ENCODE data around the gene CCDC174. TPM values are rescaled to one million over a fixed set of nuclear protein-coding genes. Genes with fewer than 3 reads are reported as not detected.

CCDC174 gene
- total and polyA plus RNA-seq, 3 donors from 2014 or later = 19.1 to 38.0 (median 25.3) TPM

GRCh38 chr3:14640157-14640562 lies 11.4 kb upstream of the CCDC174 start:
- 66 to 78% methylated on average over 10 of the region's 10 CpGs for WGBS, 2 donors
- no peak for DNase-seq

DNA sequence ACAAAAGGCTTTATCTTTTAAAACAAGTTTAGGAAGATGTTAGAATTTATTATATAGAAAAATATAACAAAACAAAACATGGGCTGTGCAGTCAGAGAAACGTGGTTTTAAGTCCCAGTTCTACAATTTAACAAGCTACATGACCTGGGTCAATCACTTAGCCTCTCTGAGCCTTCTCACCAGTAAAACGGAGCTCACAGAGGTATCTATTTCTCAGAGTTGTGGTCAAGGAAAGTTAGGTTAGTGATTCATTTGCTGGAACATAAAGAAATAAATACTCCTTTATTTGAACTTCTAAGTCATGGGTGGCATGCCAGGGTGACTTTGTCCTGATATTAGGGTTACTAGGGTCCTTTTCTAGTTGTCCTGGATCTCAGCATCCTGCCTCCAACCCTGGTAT lies 10.8 kb upstream of the CCDC174 start:
- no peak for DNase-seq
- Histone ChIP-seq H3K4me3 (no peak overlapping the region), H3K9me3 (no peaks in the 10 kb centered on the region), H3K27ac (no peak overlapping the region), H3K36me3 (ENCODE audit: low read depth, missing control alignments) (no peaks in the 10 kb centered on the region), H3K27me3 (no peaks in the 10 kb centered on the region), H3K4me1 (no peaks in the 10 kb centered on the region)
- intact Hi-C loops (cut with DNase I; ENCODE audit: low total_unique reads) = no loop called here
- TF ChIP-seq CTCF (IDR thresholded peaks at IDR 0.05) (no peak), POLR2A (IDR thresholded peaks at IDR 0.05) (no peak)
- 41 to 42% methylated on average over 2 of the region's 2 CpGs for WGBS, 2 donors

More at GRCh38 chr3:14640157-14640562, 11.4 kb upstream of the CCDC174 start:
- no peak overlapping the region for H3K27ac ChIP-seq
- intact Hi-C loops (cut with DNase I; ENCODE audit: low total_unique reads) = no loop called here
- TF ChIP-seq CTCF (IDR thresholded peaks at IDR 0.05) = no peak
- TF ChIP-seq POLR2A (IDR thresholded peaks at IDR 0.05) = no peak
- H3K36me3 ChIP-seq (ENCODE audit: low read depth, missing control alignments) = no peaks in the 10 kb centered on the region
- no peaks in the 10 kb centered on the region for H3K4me1 ChIP-seq
- H3K27me3 ChIP-seq = no peaks in the 10 kb centered on the region
- H3K9me3 ChIP-seq = no peaks in the 10 kb centered on the region
- no peak overlapping the region for H3K4me3 ChIP-seq

DNA sequence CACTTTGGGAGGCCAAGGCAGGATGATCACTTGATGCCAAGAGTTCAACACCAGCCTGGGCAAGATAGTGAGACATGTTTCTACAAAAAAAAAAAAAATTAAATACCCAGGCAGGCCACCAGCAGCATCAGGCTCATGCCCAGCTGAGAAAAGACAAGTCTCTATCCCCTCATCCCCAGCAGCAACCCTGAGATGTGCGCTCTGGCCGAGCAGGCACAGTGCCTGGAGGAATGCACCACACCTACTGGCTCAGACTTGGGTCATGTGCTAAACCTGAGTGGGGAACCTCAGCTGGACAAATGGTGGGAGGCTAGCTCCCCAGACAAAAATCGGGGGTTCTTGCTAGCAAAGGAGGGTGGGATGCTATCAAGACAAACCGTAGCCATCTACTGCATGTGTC lies 10.2 kb upstream of the CCDC174 start:
- no peaks in the 10 kb centered on the region for H3K9me3 ChIP-seq
- H3K4me3 ChIP-seq = no peak overlapping the region
- TF ChIP-seq POLR2A (IDR thresholded peaks at IDR 0.05) (no peak), CTCF (IDR thresholded peaks at IDR 0.05) (no peak)
- 92 to 94% methylated on average over 3 to 4 of the region's 4 CpGs for WGBS, 2 donors
- no peaks in the 10 kb centered on the region for H3K36me3 ChIP-seq (ENCODE audit: low read depth, missing control alignments)
- DNase-seq = no peak
- no peaks in the 10 kb centered on the region for H3K4me1 ChIP-seq
- H3K27me3 ChIP-seq = no peaks in the 10 kb centered on the region
- intact Hi-C loops (cut with DNase I; ENCODE audit: low total_unique reads) = no loop called here
- no peak overlapping the region for H3K27ac ChIP-seq

GRCh38 chr3:14645453-14645852 lies 6.1 kb upstream of the CCDC174 start:
- Histone ChIP-seq H3K27ac (no peak overlapping the region), H3K36me3 (ENCODE audit: low read depth, missing control alignments) (no peaks in the 10 kb centered on the region), H3K4me3 (no peak overlapping the region), H3K9me3 (no peaks in the 10 kb centered on the region), H3K4me1 (peaks cover 1% of the 10 kb centered on the region), H3K27me3 (no peaks in the 10 kb centered on the region)
- TF ChIP-seq POLR2A (IDR thresholded peaks at IDR 0.05) (no peak), CTCF (IDR thresholded peaks at IDR 0.05) (no peak)
- intact Hi-C loops (cut with DNase I; ENCODE audit: low total_unique reads) = no loop called here
- WGBS, 2 donors = 79 to 86% methylated on average over 5 of the region's 5 CpGs
- DNase-seq = no peak

- H3K9me3 ChIP-seq = no peaks in the 10 kb centered on the region
- H3K4me1 ChIP-seq = peaks cover 6% of the 10 kb centered on the region
- intact Hi-C loops (cut with DNase I; ENCODE audit: low total_unique reads) = no loop called here
- TF ChIP-seq POLR2A (IDR thresholded peaks at IDR 0.05) (no peak), CTCF (IDR thresholded peaks at IDR 0.05) (no peak)
- H3K36me3 ChIP-seq (ENCODE audit: low read depth, missing control alignments) = no peaks in the 10 kb centered on the region
- no peaks in the 10 kb centered on the region for H3K27me3 ChIP-seq
- H3K4me3 ChIP-seq = no peak overlapping the region
- DNase-seq = no peak
- WGBS, 2 donors = 83 to 85% methylated on average over 6 of the region's 6 CpGs
- H3K27ac ChIP-seq = no peak overlapping the region
Measured at GRCh38 chr3:14646131-14646573, 5.4 kb upstream of the CCDC174 start.

All from testis (tissue), 3 donors.